Mesothelial cell of epicardium (in vitro differentiated cells): Measurements from ENCODE around the gene RASSF4. TPM values are rescaled to one million over a fixed set of nuclear protein-coding genes. Genes with fewer than 3 reads are reported as not detected.

Experiments used
- DNase-seq, 2 experiments: peaks; one replicate each; pipeline ENCODE4 v3.0.0; 2021; ENCODE audit warnings: low spot score in 2 of 2; ENCODE audit not compliant: unreplicated experiment in 2 of 2
- H3K27ac Mint-ChIP-seq: 2 replicates; pipeline ENCODE4 v1.8.0; 2021; ENCODE audit warnings: mixed read lengths
- H3K27me3 Mint-ChIP-seq: 2 replicates; pipeline ENCODE4 v1.8.0; 2021; ENCODE audit warnings: low read depth, mixed read lengths
- H3K36me3 Mint-ChIP-seq: 2 replicates; pipeline ENCODE4 v1.8.0; 2021; ENCODE audit warnings: mixed read lengths
- H3K4me1 Mint-ChIP-seq: 2 replicates; pipeline ENCODE4 v1.8.0; 2021; ENCODE audit warnings: mixed read lengths
- H3K4me3 Mint-ChIP-seq: 2 replicates; pipeline ENCODE4 v1.8.0; 2021; ENCODE audit warnings: mild to moderate bottlenecking, moderate library complexity, mixed read lengths
- H3K9me3 Mint-ChIP-seq: 2 replicates; pipeline ENCODE4 v1.8.0; 2021; ENCODE audit warnings: mixed read lengths
- total RNA-seq: library from RNA; stranded (reverse); gene quantifications from 3 replicates; pipeline ENCODE4 v1.2.1, GENCODE V29; 2021
- TF ChIP-seq, protein P1 (sequence below): fragments of 200-600 bp; sonication (generic); IDR thresholded peaks from one replicate; pipeline ENCODE4 v1.5.0; 2021; ENCODE audit warnings: antibody characterized with exemption; ENCODE audit not compliant: unreplicated experiment

Gene RASSF4
- total RNA-seq, 1 donor from 2014 or later: 16.3 TPM

DNA sequence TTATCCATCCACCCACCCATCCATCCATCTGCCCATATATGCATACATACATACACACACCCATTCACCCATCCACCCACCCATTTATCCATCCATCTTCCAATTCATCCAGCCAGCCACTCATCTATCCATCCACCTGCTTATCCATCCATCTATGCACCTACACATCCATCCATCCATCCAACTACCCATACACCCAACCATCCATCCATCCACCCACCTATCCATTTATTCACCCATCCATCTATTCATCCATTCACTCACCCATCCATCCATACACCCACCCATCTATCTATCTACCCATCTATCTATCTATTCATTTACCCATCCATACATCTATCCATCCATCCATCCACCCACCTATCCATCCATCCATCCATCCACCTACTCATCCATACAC, 31.1 kb upstream of the RASSF4 start:
- Mint-ChIP-seq H3K27me3 (peaks cover 8% of the 10 kb centered on the region), H3K4me1 (peaks cover 4% of the 10 kb centered on the region), H3K27ac (no peak overlapping the region), H3K9me3 (no peaks in the 10 kb centered on the region), H3K36me3 (no peaks in the 10 kb centered on the region), H3K4me3 (no peak overlapping the region)
- TF ChIP-seq, protein P1, sequence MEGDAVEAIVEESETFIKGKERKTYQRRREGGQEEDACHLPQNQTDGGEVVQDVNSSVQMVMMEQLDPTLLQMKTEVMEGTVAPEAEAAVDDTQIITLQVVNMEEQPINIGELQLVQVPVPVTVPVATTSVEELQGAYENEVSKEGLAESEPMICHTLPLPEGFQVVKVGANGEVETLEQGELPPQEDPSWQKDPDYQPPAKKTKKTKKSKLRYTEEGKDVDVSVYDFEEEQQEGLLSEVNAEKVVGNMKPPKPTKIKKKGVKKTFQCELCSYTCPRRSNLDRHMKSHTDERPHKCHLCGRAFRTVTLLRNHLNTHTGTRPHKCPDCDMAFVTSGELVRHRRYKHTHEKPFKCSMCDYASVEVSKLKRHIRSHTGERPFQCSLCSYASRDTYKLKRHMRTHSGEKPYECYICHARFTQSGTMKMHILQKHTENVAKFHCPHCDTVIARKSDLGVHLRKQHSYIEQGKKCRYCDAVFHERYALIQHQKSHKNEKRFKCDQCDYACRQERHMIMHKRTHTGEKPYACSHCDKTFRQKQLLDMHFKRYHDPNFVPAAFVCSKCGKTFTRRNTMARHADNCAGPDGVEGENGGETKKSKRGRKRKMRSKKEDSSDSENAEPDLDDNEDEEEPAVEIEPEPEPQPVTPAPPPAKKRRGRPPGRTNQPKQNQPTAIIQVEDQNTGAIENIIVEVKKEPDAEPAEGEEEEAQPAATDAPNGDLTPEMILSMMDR: no peak
- no peak for DNase-seq

DNA sequence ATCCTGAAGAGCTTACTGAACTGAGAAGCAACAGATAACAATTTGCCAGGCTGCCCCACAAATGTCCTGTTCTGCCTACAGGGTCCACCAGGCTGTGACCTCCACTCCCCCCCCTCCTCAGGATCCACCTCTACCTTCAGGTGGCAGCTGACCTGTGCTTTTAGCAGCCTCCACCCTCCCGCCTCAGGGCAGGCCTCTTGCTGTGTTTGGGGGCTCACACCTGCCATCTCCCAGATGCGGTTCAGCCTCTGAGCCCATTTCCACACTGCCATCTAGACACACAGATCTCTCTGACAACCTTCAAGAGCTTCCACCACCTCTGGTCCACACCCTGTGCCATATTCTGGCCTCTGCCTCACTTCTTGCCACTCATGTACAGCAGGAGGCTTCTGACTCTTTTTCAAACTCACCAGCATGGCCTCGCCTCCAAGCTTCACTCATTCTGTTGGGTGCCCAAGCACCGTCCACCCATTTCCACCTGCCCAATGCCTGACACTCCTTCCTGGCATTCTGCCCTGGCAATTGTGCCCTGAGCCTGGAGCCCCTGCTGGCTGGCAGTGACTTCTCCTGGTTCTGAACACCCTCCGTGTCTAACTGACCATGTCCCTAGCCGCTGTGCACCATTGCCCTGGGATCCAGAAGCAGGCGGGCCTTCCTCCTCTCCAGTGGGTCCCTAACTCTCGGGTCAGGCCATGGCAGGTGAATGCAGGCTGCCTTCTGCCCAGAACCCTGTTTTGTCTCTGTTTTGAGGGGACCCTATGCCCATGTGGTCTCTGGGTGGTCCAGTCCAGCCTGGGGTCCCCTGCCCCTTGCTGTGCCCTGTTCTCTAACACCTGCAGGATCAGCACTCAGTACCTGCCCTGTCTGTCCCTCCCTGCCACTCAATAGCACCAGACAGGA, 30.0 kb upstream of the RASSF4 start:
- no peaks in the 10 kb centered on the region for H3K9me3 Mint-ChIP-seq
- TF ChIP-seq, protein P1: no peak
- no peak overlapping the region for H3K27ac Mint-ChIP-seq
- H3K27me3 Mint-ChIP-seq: peaks cover 8% of the 10 kb centered on the region
- H3K4me1 Mint-ChIP-seq: peaks cover 4% of the 10 kb centered on the region
- no peaks in the 10 kb centered on the region for H3K36me3 Mint-ChIP-seq
- DNase-seq: no peak
- H3K4me3 Mint-ChIP-seq: no peak overlapping the region

DNA sequence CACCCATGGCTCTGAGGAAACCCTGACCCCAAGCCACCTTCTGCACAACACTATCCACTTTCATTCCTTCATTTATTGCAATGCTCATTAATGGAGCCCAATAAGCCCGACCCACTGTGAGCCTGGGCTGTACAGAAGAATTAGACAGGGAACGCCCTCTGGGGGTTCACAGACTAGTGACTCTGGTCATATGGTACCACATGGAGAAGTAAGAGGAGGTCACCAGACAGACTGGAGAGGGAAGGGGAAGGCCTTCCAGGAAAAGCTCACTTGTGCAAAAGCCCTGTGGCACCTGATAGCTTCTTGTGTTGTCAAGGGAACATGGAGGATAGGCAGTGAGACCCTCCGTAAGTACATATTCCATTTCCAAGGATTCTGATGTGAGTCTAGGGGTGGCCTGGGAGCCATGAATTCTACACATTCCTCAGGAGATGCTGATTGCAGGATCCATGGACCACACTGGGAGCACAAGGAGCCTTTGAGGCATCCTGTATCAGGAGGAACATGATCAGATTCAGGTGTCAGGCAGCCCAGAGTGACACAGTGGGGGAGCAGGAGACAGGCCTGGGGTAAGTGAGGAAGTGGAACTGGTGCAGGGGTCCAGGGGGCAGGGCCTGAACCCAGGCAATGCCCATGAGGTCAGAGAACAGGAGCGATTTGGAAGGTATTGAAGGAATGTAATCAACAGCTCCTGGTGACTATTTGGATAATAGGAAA, 28.5 kb upstream of the RASSF4 start:
- TF ChIP-seq, protein P1: no peak
- H3K27ac Mint-ChIP-seq: no peak overlapping the region
- DNase-seq: no peak
- no peaks in the 10 kb centered on the region for H3K9me3 Mint-ChIP-seq
- no peaks in the 10 kb centered on the region for H3K36me3 Mint-ChIP-seq
- peaks cover 8% of the 10 kb centered on the region for H3K27me3 Mint-ChIP-seq
- H3K4me1 Mint-ChIP-seq: peaks cover 8% of the 10 kb centered on the region
- H3K4me3 Mint-ChIP-seq: no peak overlapping the region

DNA sequence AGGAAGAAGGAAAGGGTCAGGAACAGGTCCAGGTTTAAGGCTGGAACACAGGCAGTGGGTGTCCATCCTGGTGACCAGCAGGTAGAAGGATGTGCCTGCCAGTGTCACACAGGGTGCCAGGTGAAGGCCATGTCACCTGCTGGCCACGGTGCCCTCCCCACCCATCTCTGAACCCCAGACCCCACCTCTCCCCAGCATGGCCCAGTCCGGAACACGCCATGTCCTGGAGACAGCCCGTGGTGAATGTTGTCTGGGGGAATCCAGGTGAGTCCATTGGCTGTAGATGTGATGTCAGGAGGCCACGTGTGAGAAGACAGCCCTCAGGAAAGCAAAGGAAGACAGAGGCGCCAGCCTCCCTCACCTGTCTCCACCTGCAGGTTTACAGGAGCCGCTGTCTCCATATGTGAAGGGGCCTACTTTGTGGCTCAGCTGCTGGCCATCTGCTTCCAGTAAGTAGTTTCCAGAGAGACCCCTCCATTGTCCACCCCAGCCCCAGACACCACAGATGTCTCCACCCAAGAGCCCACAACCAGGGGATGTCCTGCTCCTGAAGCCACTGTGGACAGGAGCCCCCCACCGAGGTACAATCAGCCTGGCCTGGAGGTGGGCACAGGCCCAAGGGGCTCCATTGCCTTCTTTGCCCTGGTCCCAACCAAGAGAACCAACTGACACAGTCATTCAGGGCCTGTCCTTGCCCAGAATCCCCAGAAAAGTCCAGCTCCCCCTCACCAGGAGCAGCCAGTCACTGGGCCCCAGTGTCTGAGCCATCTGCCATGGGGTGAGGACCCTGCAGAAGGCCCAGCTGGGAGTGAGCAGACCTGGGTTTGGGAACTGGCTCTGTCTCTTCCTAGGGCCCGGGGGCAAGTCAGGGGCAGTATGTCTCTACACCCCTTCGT, 27.7 kb upstream of the RASSF4 start:
- Mint-ChIP-seq H3K4me1 (peaks cover 8% of the 10 kb centered on the region), H3K4me3 (no peak overlapping the region), H3K36me3 (no peaks in the 10 kb centered on the region), H3K27ac (no peak overlapping the region), H3K9me3 (no peaks in the 10 kb centered on the region), H3K27me3 (peaks cover 8% of the 10 kb centered on the region)
- no peak for DNase-seq
- TF ChIP-seq, protein P1: no peak
